Epidermal melanocyte (primary cell): ENCODE measurements around the gene MEIOB.
"Not testable (repeated sequence)": the region's sequence is repeated elsewhere in the genome, so short reads cannot be mapped to it uniquely, and the experiment has no call there.

Experiments
- DNase-seq: peaks from one replicate; pipeline ENCODE4 v3.0.0; 2011; ENCODE audit warnings: low spot score; ENCODE audit not compliant: insufficient read length

MEIOB gene

GRCh38 chr16:1907226-1907860 is 35.4 kb upstream of the MEIOB start:
- no peak for DNase-seq

GRCh38 chr16:1906846-1907165 is 34.8 kb upstream of the MEIOB start:
- DNase-seq: no peak

- DNase-seq: no peak
These were observed 34.3 kb upstream of the MEIOB start for GRCh38 chr16:1906055-1906845.

GRCh38 chr16:1903845-1904840 is 32.2 kb upstream of the MEIOB start:
- no peak for DNase-seq

GRCh38 chr16:1903220-1903574 is 31.2 kb upstream of the MEIOB start:
- no peak for DNase-seq

- no peak for DNase-seq
These were observed 30.7 kb upstream of the MEIOB start for GRCh38 chr16:1902547-1903219.

GRCh38 chr16:1900452-1900774 is 28.4 kb upstream of the MEIOB start:
- no peak for DNase-seq

- DNase-seq: no peak
These were observed 27.9 kb upstream of the MEIOB start for GRCh38 chr16:1899641-1900451.

GRCh38 chr16:1897692-1898091 is 25.7 kb upstream of the MEIOB start:
- not testable (repeated sequence) for DNase-seq

GRCh38 chr16:1895949-1896675 is 24.1 kb upstream of the MEIOB start:
- no peak for DNase-seq

- no peak for DNase-seq
These were observed 23.1 kb upstream of the MEIOB start for GRCh38 chr16:1895068-1895467.

GRCh38 chr16:1890708-1891050 is 18.7 kb upstream of the MEIOB start:
- DNase-seq: no peak

GRCh38 chr16:1890024-1890707 is 18.2 kb upstream of the MEIOB start:
- DNase-seq: no peak

GRCh38 chr16:1887711-1888354 is 15.9 kb upstream of the MEIOB start:
- DNase-seq: no peak

- no peak for DNase-seq
These were observed 12.9 kb upstream of the MEIOB start for GRCh38 chr16:1884889-1885288.

GRCh38 chr16:1884155-1884760 is 12.3 kb upstream of the MEIOB start:
- no peak for DNase-seq

GRCh38 chr16:1881172-1881571 is 9.2 kb upstream of the MEIOB start:
- DNase-seq: not testable (repeated sequence)

- no peak for DNase-seq
These were observed 7.5 kb upstream of the MEIOB start for GRCh38 chr16:1879477-1879876.

- no peak for DNase-seq
These were observed 6.3 kb upstream of the MEIOB start for GRCh38 chr16:1878256-1878655.
